ENCODE measurements around the gene SPATS2L.

SPATS2L gene

GRCh38 chr2:200396781-200397242 is 90.3 kb downstream of the SPATS2L start:
- Histone ChIP-seq H3K4ac (ENCODE audit: low read depth, low read length) (no peak overlapping the region), H4K8ac (ENCODE audit: low read depth, low read length) (no peak overlapping the region), H2BK120ac (ENCODE audit: low read depth, low read length) (no peak overlapping the region), H3K4me1 (ENCODE audit: control insufficient read depth, low read depth, low read length) (no peaks in the 10 kb centered on the region), H3K27me3 (ENCODE audit: insufficient read depth, low read length, poor library complexity) (no peaks in the 10 kb centered on the region), H3K79me1 (ENCODE audit: low read length) (peaks cover 13% of the 10 kb centered on the region), H3K4me2 (ENCODE audit: low read length) (no peak overlapping the region), H3K18ac (ENCODE audit: low read length) (no peak overlapping the region), H3K9ac (ENCODE audit: low read length) (no peak overlapping the region), H3K56ac (ENCODE audit: low read length) (no peak overlapping the region), H3K79me2 (ENCODE audit: control insufficient read depth, insufficient read depth, low read length) (peaks cover 18% of the 10 kb centered on the region), H2BK15ac (replicated peaks; ENCODE audit: low read depth) (no peak overlapping the region), H4K5ac (ENCODE audit: low read length) (no peak overlapping the region), H2BK5ac (ENCODE audit: low read length) (no peak overlapping the region), H2AK5ac (ENCODE audit: low read length) (no peak overlapping the region), H3K4me3 (ENCODE audit: low read length) (no peak overlapping the region), H3K23ac (ENCODE audit: low read length) (no peak overlapping the region), H3K27ac (ENCODE audit: low read depth, low read length) (no peak overlapping the region), H3K36me3 (ENCODE audit: control insufficient read depth, insufficient read depth, low read length) (peaks cover 2% of the 10 kb centered on the region)
- WGBS (ENCODE audit: extremely low coverage, insufficient coverage, low lambda C conversion rate), result no CpG with 5 or more reads among the region's 2 CpGs
- DNase-seq, result no peak

- no peak overlapping the region for H3K4me2 ChIP-seq (ENCODE audit: low read length)
- peaks cover 12% of the 10 kb centered on the region for H3K79me1 ChIP-seq (ENCODE audit: low read length)
- H4K8ac ChIP-seq (ENCODE audit: low read depth, low read length), result no peak overlapping the region
- WGBS (ENCODE audit: extremely low coverage, insufficient coverage, low lambda C conversion rate), result no CpG with 5 or more reads among the region's 4 CpGs
- H3K27ac ChIP-seq (ENCODE audit: low read depth, low read length), result no peak overlapping the region
- peaks cover 1% of the 10 kb centered on the region for H3K36me3 ChIP-seq (ENCODE audit: control insufficient read depth, insufficient read depth, low read length)
- no peaks in the 10 kb centered on the region for H3K27me3 ChIP-seq (ENCODE audit: insufficient read depth, low read length, poor library complexity)
- DNase-seq, result no peak
- H4K5ac ChIP-seq (ENCODE audit: low read length), result no peak overlapping the region
- H3K56ac ChIP-seq (ENCODE audit: low read length), result no peak overlapping the region
- H3K9ac ChIP-seq (ENCODE audit: low read length), result no peak overlapping the region
- no peak overlapping the region for H2BK120ac ChIP-seq (ENCODE audit: low read depth, low read length)
- H2BK5ac ChIP-seq (ENCODE audit: low read length), result no peak overlapping the region
- no peak overlapping the region for H3K23ac ChIP-seq (ENCODE audit: low read length)
- H2AK5ac ChIP-seq (ENCODE audit: low read length), result no peak overlapping the region
- H3K18ac ChIP-seq (ENCODE audit: low read length), result no peak overlapping the region
- peaks cover 18% of the 10 kb centered on the region for H3K79me2 ChIP-seq (ENCODE audit: control insufficient read depth, insufficient read depth, low read length)
- H2BK15ac ChIP-seq (replicated peaks; ENCODE audit: low read depth), result no peak overlapping the region
- no peak overlapping the region for H3K4ac ChIP-seq (ENCODE audit: low read depth, low read length)
- H3K4me3 ChIP-seq (ENCODE audit: low read length), result no peak overlapping the region
- no peaks in the 10 kb centered on the region for H3K4me1 ChIP-seq (ENCODE audit: control insufficient read depth, low read depth, low read length)
Observed at GRCh38 chr2:200397785-200398184, 91.3 kb downstream of the SPATS2L start.

GRCh38 chr2:200399046-200399445 is 92.6 kb downstream of the SPATS2L start:
- peaks cover 13% of the 10 kb centered on the region for H3K79me2 ChIP-seq (ENCODE audit: control insufficient read depth, insufficient read depth, low read length)
- peaks cover 15% of the 10 kb centered on the region for H3K79me1 ChIP-seq (ENCODE audit: low read length)
- H4K8ac ChIP-seq (ENCODE audit: low read depth, low read length), result no peak overlapping the region
- H3K56ac ChIP-seq (ENCODE audit: low read length), result no peak overlapping the region
- H3K36me3 ChIP-seq (ENCODE audit: control insufficient read depth, insufficient read depth, low read length), result peaks cover 1% of the 10 kb centered on the region
- no peak overlapping the region for H4K5ac ChIP-seq (ENCODE audit: low read length)
- no peak overlapping the region for H3K4me2 ChIP-seq (ENCODE audit: low read length)
- no peak overlapping the region for H2BK5ac ChIP-seq (ENCODE audit: low read length)
- no peaks in the 10 kb centered on the region for H3K4me1 ChIP-seq (ENCODE audit: control insufficient read depth, low read depth, low read length)
- no peak overlapping the region for H3K4ac ChIP-seq (ENCODE audit: low read depth, low read length)
- H2BK15ac ChIP-seq (replicated peaks; ENCODE audit: low read depth), result no peak overlapping the region
- no peak for DNase-seq
- no peak overlapping the region for H2BK120ac ChIP-seq (ENCODE audit: low read depth, low read length)
- H2AK5ac ChIP-seq (ENCODE audit: low read length), result no peak overlapping the region
- H3K23ac ChIP-seq (ENCODE audit: low read length), result no peak overlapping the region
- no CpG with 5 or more reads among the region's 1 CpG for WGBS (ENCODE audit: extremely low coverage, insufficient coverage, low lambda C conversion rate)
- H3K4me3 ChIP-seq (ENCODE audit: low read length), result no peak overlapping the region
- no peak overlapping the region for H3K27ac ChIP-seq (ENCODE audit: low read depth, low read length)
- no peak overlapping the region for H3K9ac ChIP-seq (ENCODE audit: low read length)
- no peak overlapping the region for H3K18ac ChIP-seq (ENCODE audit: low read length)
- H3K27me3 ChIP-seq (ENCODE audit: insufficient read depth, low read length, poor library complexity), result no peaks in the 10 kb centered on the region

GRCh38 chr2:200399636-200400035 is 93.1 kb downstream of the SPATS2L start:
- Histone ChIP-seq H4K8ac (ENCODE audit: low read depth, low read length) (no peak overlapping the region), H2BK5ac (ENCODE audit: low read length) (no peak overlapping the region), H3K4me1 (ENCODE audit: control insufficient read depth, low read depth, low read length) (no peaks in the 10 kb centered on the region), H3K79me1 (ENCODE audit: low read length) (peaks cover 12% of the 10 kb centered on the region), H3K56ac (ENCODE audit: low read length) (no peak overlapping the region), H3K18ac (ENCODE audit: low read length) (no peak overlapping the region), H3K4ac (ENCODE audit: low read depth, low read length) (no peak overlapping the region), H3K9ac (ENCODE audit: low read length) (no peak overlapping the region), H3K4me3 (ENCODE audit: low read length) (no peak overlapping the region), H3K36me3 (ENCODE audit: control insufficient read depth, insufficient read depth, low read length) (peaks cover 1% of the 10 kb centered on the region), H3K4me2 (ENCODE audit: low read length) (no peak overlapping the region), H3K23ac (ENCODE audit: low read length) (no peak overlapping the region), H3K79me2 (ENCODE audit: control insufficient read depth, insufficient read depth, low read length) (peaks cover 11% of the 10 kb centered on the region), H4K5ac (ENCODE audit: low read length) (no peak overlapping the region), H3K27me3 (ENCODE audit: insufficient read depth, low read length, poor library complexity) (no peaks in the 10 kb centered on the region), H3K27ac (ENCODE audit: low read depth, low read length) (no peak overlapping the region), H2BK120ac (ENCODE audit: low read depth, low read length) (no peak overlapping the region), H2BK15ac (replicated peaks; ENCODE audit: low read depth) (no peak overlapping the region), H2AK5ac (ENCODE audit: low read length) (no peak overlapping the region)
- WGBS (ENCODE audit: extremely low coverage, insufficient coverage, low lambda C conversion rate), result no CpG with 5 or more reads among the region's 1 CpG
- no peak for DNase-seq

- Histone ChIP-seq H3K56ac (ENCODE audit: low read length) (no peak overlapping the region), H2BK5ac (ENCODE audit: low read length) (no peak overlapping the region), H3K9ac (ENCODE audit: low read length) (no peak overlapping the region), H3K79me2 (ENCODE audit: control insufficient read depth, insufficient read depth, low read length) (peaks cover 24% of the 10 kb centered on the region), H3K79me1 (ENCODE audit: low read length) (peaks cover 18% of the 10 kb centered on the region), H3K27ac (ENCODE audit: low read depth, low read length) (no peak overlapping the region), H3K23ac (ENCODE audit: low read length) (no peak overlapping the region), H2AK5ac (ENCODE audit: low read length) (no peak overlapping the region), H3K4me1 (ENCODE audit: control insufficient read depth, low read depth, low read length) (peaks cover 7% of the 10 kb centered on the region), H3K4me2 (ENCODE audit: low read length) (no peak overlapping the region), H3K27me3 (ENCODE audit: insufficient read depth, low read length, poor library complexity) (no peaks in the 10 kb centered on the region), H4K5ac (ENCODE audit: low read length) (no peak overlapping the region), H3K18ac (ENCODE audit: low read length) (no peak overlapping the region), H4K8ac (ENCODE audit: low read depth, low read length) (no peak overlapping the region), H2BK120ac (ENCODE audit: low read depth, low read length) (no peak overlapping the region), H3K4me3 (ENCODE audit: low read length) (no peak overlapping the region), H3K4ac (ENCODE audit: low read depth, low read length) (no peak overlapping the region), H3K36me3 (ENCODE audit: control insufficient read depth, insufficient read depth, low read length) (peaks cover 3% of the 10 kb centered on the region), H2BK15ac (replicated peaks; ENCODE audit: low read depth) (no peak overlapping the region)
- no peak for DNase-seq
- no CpG with 5 or more reads among the region's 4 CpGs for WGBS (ENCODE audit: extremely low coverage, insufficient coverage, low lambda C conversion rate)
Observed at GRCh38 chr2:200403814-200404213, 97.3 kb downstream of the SPATS2L start.

- Histone ChIP-seq H3K18ac (ENCODE audit: low read length) (no peak overlapping the region), H3K36me3 (ENCODE audit: control insufficient read depth, insufficient read depth, low read length) (peaks cover 3% of the 10 kb centered on the region), H3K79me1 (ENCODE audit: low read length) (peaks cover 15% of the 10 kb centered on the region), H3K23ac (ENCODE audit: low read length) (no peak overlapping the region), H2AK5ac (ENCODE audit: low read length) (no peak overlapping the region), H4K5ac (ENCODE audit: low read length) (no peak overlapping the region), H4K8ac (ENCODE audit: low read depth, low read length) (no peak overlapping the region), H2BK5ac (ENCODE audit: low read length) (no peak overlapping the region), H2BK15ac (replicated peaks; ENCODE audit: low read depth) (no peak overlapping the region), H3K27me3 (ENCODE audit: insufficient read depth, low read length, poor library complexity) (no peaks in the 10 kb centered on the region), H2BK120ac (ENCODE audit: low read depth, low read length) (no peak overlapping the region), H3K27ac (ENCODE audit: low read depth, low read length) (no peak overlapping the region), H3K9ac (ENCODE audit: low read length) (no peak overlapping the region), H3K4me1 (ENCODE audit: control insufficient read depth, low read depth, low read length) (peaks cover 7% of the 10 kb centered on the region), H3K4ac (ENCODE audit: low read depth, low read length) (no peak overlapping the region), H3K79me2 (ENCODE audit: control insufficient read depth, insufficient read depth, low read length) (peaks cover 23% of the 10 kb centered on the region), H3K4me3 (ENCODE audit: low read length) (no peak overlapping the region), H3K4me2 (ENCODE audit: low read length) (no peak overlapping the region), H3K56ac (ENCODE audit: low read length) (no peak overlapping the region)
- no CpG with 5 or more reads among the region's 4 CpGs for WGBS (ENCODE audit: extremely low coverage, insufficient coverage, low lambda C conversion rate)
- no peak for DNase-seq
Observed at GRCh38 chr2:200404615-200405014, 98.1 kb downstream of the SPATS2L start.

All from mesendoderm (in vitro differentiated cells).